ENCODE results near the gene FRRS1.

The FRRS1 gene

DNA sequence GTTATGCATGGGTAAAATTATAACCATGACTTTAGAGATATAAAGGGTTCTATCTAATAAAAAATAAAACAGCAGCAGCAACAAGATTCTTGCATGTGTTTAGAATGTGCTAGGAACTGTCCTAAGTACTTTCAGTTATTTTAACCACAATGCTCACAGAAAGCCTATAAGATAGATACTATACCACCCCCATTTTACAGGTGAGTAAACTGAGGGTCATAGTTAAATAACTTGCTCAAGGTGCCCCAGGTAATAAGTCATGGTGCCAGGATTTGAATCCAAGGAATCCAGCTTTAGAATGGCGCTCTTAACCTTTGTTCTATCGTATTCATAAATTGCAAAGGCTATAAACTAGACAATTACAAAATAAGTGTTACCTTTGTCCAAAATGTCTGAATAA is 53.4 kb downstream of the FRRS1 start:
- no peaks in the 10 kb centered on the region for H3K27me3 ChIP-seq (ENCODE audit: insufficient read depth, low read length, poor library complexity)
- DNase-seq (no peak), ATAC-seq (ENCODE audit: insufficient read depth, low read depth) (no peak)
- no peak overlapping the region for H3K4me3 ChIP-seq (ENCODE audit: low read depth in 1 of 2, low read length in 2 of 2)
- TF ChIP-seq EZH2 (IDR thresholded peaks at IDR 0.05; ENCODE audit: borderline replicate concordance, low read depth, low read length, severe bottlenecking) (no peak), CTCF (IDR thresholded peaks at IDR 0.05; ENCODE audit: borderline replicate concordance, extremely low read depth, low read length, poor library complexity, severe bottlenecking) (no peak)
- H2AFZ ChIP-seq (ENCODE audit: low read depth, low read length), result no peak overlapping the region
- no peaks in the 10 kb centered on the region for H3K79me2 ChIP-seq (ENCODE audit: insufficient read depth, low read length)
- H3K4me1 ChIP-seq (ENCODE audit: insufficient read depth, low read length), result no peaks in the 10 kb centered on the region
- no peaks in the 10 kb centered on the region for H3K9me3 ChIP-seq (ENCODE audit: insufficient read depth, low read length, severe bottlenecking)
- no peak overlapping the region for H3K4me2 ChIP-seq (ENCODE audit: insufficient read depth, low read length)
- H3K36me3 ChIP-seq (ENCODE audit: insufficient read depth, low read length), result peaks cover 33% of the 10 kb centered on the region
- H3K27ac ChIP-seq (ENCODE audit: low read length), result no peak overlapping the region
- H3K9ac ChIP-seq (ENCODE audit: low read depth, low read length), result no peak overlapping the region
- H4K20me1 ChIP-seq (ENCODE audit: insufficient read depth, low read length), result no peaks in the 10 kb centered on the region

DNA sequence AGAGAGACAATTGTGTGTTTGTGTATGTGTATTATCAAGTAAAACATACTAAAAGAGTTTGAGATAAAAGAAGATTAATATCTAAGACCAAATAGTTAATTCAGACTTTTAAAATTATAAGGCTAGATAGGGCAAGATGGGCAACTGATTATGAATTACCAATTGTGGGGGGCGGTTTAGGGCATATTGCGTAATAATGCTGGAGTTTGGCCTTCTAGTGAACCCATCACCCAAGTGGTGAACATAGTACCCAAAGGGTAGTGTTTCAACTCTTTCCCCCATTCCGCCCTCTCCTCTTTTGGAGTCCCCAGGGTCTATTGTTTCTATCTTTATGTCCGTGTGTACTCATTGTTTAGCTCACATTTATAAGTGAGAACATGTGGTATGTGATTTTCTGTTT is 55.4 kb downstream of the FRRS1 start:
- Histone ChIP-seq H3K4me2 (ENCODE audit: insufficient read depth, low read length) (no peak overlapping the region), H3K4me3 (ENCODE audit: low read depth in 1 of 2, low read length in 2 of 2) (no peak overlapping the region), H3K9ac (ENCODE audit: low read depth, low read length) (no peak overlapping the region), H3K27ac (ENCODE audit: low read length) (no peak overlapping the region), H3K9me3 (ENCODE audit: insufficient read depth, low read length, severe bottlenecking) (no peaks in the 10 kb centered on the region), H3K4me1 (ENCODE audit: insufficient read depth, low read length) (no peaks in the 10 kb centered on the region), H2AFZ (ENCODE audit: low read depth, low read length) (no peak overlapping the region), H3K27me3 (ENCODE audit: insufficient read depth, low read length, poor library complexity) (no peaks in the 10 kb centered on the region), H3K36me3 (ENCODE audit: insufficient read depth, low read length) (peaks cover 26% of the 10 kb centered on the region), H3K79me2 (ENCODE audit: insufficient read depth, low read length) (no peaks in the 10 kb centered on the region), H4K20me1 (ENCODE audit: insufficient read depth, low read length) (no peaks in the 10 kb centered on the region)
- TF ChIP-seq CTCF (IDR thresholded peaks at IDR 0.05; ENCODE audit: borderline replicate concordance, extremely low read depth, low read length, poor library complexity, severe bottlenecking) (no peak), EZH2 (IDR thresholded peaks at IDR 0.05; ENCODE audit: borderline replicate concordance, low read depth, low read length, severe bottlenecking) (no peak)
- ATAC-seq (ENCODE audit: insufficient read depth, low read depth) (no peak), DNase-seq (no peak)

- no peak overlapping the region for H2AFZ ChIP-seq (ENCODE audit: low read depth, low read length)
- H3K4me2 ChIP-seq (ENCODE audit: insufficient read depth, low read length), result no peak overlapping the region
- H3K36me3 ChIP-seq (ENCODE audit: insufficient read depth, low read length), result peaks cover 18% of the 10 kb centered on the region
- ATAC-seq (ENCODE audit: insufficient read depth, low read depth), result peak; percentile 79
- DNase-seq, result peak; percentile 67
- no peak overlapping the region for H3K27ac ChIP-seq (ENCODE audit: low read length)
- H3K27me3 ChIP-seq (ENCODE audit: insufficient read depth, low read length, poor library complexity), result no peaks in the 10 kb centered on the region
- H3K9ac ChIP-seq (ENCODE audit: low read depth, low read length), result no peak overlapping the region
- H3K9me3 ChIP-seq (ENCODE audit: insufficient read depth, low read length, severe bottlenecking), result no peaks in the 10 kb centered on the region
- no peaks in the 10 kb centered on the region for H4K20me1 ChIP-seq (ENCODE audit: insufficient read depth, low read length)
- TF ChIP-seq CTCF (IDR thresholded peaks at IDR 0.05; ENCODE audit: borderline replicate concordance, extremely low read depth, low read length, poor library complexity, severe bottlenecking) (peak; percentile 94), EZH2 (IDR thresholded peaks at IDR 0.05; ENCODE audit: borderline replicate concordance, low read depth, low read length, severe bottlenecking) (no peak)
- H3K4me3 ChIP-seq (ENCODE audit: low read depth in 1 of 2, low read length in 2 of 2), result no peak overlapping the region
- H3K79me2 ChIP-seq (ENCODE audit: insufficient read depth, low read length), result no peaks in the 10 kb centered on the region
- H3K4me1 ChIP-seq (ENCODE audit: insufficient read depth, low read length), result no peaks in the 10 kb centered on the region
Observed at GRCh38 chr1:99707535-99708142, 58.8 kb downstream of the FRRS1 start.

Measured in DND-41 (cell line).